ENCODE results near the gene ANKRD45.
"Not testable (repeated sequence)": the region's sequence is repeated elsewhere in the genome, so short reads cannot be mapped to it uniquely, and the experiment has no call there.

Gene ANKRD45, protein sequence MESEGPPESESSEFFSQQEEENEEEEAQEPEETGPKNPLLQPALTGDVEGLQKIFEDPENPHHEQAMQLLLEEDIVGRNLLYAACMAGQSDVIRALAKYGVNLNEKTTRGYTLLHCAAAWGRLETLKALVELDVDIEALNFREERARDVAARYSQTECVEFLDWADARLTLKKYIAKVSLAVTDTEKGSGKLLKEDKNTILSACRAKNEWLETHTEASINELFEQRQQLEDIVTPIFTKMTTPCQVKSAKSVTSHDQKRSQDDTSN

DNA sequence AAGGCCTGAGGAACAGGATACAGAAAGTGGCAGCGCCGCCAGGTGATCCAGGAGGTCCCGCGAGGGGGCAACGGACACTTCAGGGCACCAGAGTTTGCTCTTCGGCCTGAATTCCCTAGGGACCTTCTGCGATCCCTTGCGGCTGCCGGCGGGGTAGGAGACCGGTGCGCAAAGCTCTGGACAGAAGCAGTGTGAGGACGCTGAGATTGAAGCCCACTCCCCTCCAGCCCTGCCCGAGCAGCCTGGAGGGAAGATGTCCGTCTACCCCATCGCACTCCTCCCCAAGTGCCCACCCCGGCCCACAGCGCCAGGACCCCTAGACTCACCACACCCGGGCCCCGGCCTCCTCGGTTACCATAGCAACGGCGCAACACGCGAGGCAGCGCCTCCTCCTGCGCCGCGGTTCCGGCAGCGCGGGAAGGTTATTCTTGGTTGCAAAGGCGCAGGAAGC lies at the start of gene ANKRD45:
Gene ANKRD45, minus strand, starts transcription at position 361 of the 451 bp plus-strand sequence. CDS start 10,433 bp downstream, outside the sequence.
- peak; percentile 33 to 96 (median 66) for DNase-seq
- intact Hi-C loops (cut with DNase I): no loop called here

DNA sequence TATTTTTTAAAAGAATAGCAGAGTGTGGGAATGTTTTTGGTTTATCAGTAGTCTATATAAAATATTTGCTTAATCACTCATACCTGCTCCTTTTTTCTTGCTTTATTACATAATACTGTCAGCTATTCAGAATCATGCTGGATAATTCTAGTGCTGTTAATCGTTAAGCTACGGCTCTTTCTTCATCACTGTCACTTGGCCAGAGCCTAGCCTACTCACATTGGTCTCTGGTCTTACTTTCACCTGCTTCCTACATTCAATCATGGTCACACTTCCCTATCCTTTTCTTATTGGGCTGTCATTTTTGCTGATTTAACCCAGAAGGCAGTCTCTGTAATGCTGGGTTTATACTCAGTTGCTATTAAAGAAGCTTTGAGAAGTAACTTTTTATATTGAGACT lies 47.6 kb upstream of the ANKRD45 start:
- intact Hi-C loops (cut with DNase I): loop anchor here (5.0 kb wide), 1 partner anchor 240 kb away; the partner anchor contains the start of gene PRDX6
- no peak for DNase-seq

DNA sequence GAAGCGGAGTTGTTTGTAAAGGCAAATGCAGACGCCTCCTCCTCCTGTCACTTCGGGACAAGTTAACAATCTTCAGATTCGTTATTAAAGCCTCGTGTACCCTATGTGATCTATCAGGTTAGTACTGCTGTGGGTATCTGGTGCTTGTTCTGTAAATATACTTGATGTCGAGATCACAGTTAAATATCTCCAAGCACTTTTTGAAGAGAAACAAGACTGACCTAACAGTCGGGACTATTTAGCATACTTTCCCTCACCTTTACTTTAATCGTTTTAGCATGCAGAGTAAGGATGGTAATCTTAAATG lies 45.8 kb upstream of the ANKRD45 start:
- no peak for DNase-seq
- intact Hi-C loops (cut with DNase I): loop anchor here (5.0 kb wide), 1 partner anchor 238 kb away; the partner anchor contains the start of gene PRDX6

DNA sequence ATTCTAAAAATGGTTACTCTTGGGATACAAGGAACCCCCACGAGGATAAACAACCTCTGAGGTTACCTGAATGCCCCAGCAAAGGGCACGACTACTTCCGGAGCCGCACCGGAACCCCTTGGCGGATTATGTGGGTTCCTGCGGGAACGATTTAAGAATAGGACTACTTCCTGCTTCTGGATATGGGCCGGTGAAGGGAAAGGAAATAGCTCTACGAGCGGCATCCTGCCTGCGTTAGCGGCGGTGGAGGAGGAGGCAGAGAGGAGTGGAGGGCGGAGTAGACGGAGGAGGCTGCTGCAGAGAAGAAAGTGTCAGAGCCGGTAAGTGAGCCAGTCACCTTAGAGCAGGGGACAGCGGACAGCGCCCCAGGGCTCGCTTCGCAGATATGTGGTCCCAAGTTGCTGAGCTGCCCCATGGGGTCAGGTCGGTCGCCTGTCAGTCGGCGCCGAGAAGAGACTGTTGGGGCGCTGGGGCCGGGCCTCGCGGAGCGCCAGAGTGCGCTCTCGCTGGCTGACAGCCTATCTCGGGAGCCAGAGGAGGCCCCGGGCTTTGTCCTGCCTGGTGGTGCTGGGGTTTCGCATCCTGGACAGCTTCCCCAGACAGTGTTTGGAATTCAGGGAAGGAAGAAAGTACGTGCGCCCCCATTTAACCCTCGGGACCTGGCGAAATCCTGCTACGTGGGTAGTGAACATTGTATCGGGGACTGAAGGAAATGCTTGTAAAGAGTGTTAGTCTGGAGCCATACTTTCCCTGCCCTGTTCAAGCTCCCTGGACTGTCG lies 45.3 kb upstream of the ANKRD45 start, which contains the start of gene KLHL20:
Gene KLHL20, plus strand, starts transcription at position 223 of the 779 bp plus-strand sequence. CDS start 1,063 bp downstream, outside the sequence.
- intact Hi-C loops (cut with DNase I): loop anchor here (5.0 kb wide), 3 partner anchors 107 to 283 kb away; partner anchors contain the start of genes CENPL, DARS2 and PRDX6
- peak; percentile 63 to 96 (median 78) for DNase-seq

DNA sequence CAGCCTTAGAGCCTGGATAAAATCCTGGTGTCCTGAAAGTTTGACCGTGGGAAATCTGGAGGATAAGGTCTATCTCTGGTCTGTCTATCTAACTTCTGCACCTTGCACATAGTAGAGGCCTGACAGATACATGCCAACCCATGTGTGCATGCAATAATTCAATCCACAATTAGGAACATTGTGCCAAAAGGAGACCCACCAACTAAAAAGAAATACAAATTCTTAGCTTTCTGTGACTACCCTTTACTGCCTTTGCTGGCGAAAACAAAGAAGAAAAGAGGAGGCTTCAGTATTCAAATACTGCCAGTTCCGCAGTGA lies 44.7 kb upstream of the ANKRD45 start:
- intact Hi-C loops (cut with DNase I): loop anchor here (5.0 kb wide), 2 partner anchors 108 to 282 kb away; partner anchors contain the start of genes CENPL and DARS2
- DNase-seq: no peak

DNA sequence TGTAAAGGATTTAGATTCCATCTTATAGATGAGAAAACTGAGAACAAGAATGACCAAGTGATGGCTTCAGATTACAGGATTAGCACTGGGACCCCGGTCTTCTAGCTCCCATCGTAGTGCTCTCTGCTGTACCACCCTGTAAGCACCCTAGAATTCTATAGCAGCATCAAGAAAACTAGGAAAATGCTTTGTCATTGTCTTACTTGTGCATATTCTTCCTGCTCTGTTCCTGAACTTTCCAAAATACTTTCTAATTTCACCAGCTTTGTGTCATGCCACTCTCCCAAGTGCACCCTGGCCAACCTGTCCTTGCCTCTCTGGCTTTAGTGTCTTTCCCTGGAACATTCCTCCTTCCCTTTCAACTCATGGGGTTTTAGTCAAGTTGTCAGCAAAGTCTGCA lies 39.1 kb upstream of the ANKRD45 start:
- DNase-seq: no peak
- intact Hi-C loops (cut with DNase I): no loop called here

DNA sequence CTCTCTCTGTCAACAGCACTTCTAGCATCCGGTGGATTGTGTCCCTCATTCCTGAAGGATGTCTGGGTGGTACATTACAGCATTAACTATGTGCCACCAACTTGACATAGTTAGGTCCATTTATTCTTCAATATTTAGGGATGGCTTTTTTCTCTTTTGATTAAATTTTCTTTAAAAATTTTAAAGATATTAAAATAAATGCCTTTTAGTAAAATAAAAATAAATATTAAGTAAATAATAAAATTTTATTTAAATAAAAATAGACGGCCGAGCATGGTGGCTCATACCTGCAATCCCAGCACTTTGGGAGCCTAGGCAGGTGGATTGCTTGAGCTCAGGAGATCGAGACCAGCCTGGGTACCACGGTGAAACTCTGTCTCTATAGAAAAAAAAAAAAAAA lies 35.5 kb upstream of the ANKRD45 start:
- intact Hi-C loops (cut with DNase I): no loop called here
- no peak for DNase-seq

DNA sequence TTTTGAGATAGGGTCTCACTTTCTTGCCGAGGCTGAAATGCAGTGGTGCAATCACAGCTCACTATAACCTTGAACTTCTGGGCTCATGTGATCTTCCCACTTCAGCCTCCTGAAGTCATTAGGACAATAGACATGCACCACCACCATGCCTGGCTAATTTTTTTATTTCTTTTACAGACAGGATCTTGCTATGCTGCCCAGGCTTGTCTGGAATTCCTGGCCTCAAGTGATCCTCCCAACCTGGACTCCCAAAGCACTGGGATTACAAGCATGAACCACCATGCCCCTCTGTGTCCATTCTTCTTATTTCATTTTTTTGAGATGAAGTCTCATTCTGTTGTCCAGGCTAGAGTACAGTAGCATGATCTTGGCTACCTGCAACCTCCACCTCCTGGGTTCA lies 33.1 kb upstream of the ANKRD45 start:
- DNase-seq: no peak
- intact Hi-C loops (cut with DNase I): no loop called here

DNA sequence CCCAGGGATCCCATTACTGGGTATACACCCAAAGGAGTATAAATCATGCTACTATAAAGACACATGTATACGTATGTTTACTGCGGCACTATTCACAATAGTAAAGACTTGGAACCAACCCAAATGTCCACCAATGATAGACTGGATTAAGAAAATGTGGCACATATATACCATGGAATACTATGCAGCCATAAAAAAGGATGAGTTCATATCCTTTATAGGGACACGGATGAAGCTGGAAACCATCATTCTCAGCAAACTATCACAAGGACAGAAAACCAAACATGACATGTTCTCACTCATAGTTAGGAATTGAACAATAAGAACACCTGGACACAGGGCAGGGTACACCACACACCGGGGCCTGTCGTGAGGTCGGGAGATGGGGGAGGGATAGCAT lies 31.6 kb upstream of the ANKRD45 start:
- DNase-seq; intact Hi-C loops (cut with DNase I): not testable (repeated sequence)

DNA sequence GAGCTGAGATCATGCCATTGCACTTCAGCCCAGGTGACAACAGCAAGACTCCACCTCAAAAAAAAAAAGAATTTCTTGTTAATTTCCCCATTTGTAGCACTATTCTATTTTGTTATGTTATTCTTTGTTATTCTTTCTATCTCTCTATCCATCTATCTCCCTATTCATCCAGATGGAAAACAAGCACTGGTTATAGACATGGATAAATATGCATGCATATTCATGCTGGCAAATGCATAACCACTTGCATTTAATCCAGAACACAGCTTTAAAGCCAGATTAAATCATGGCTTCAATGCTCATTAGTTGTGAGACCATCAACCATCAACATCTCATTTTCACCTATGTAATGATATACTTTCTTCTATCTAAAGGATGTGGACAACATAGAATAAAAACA lies 23.6 kb upstream of the ANKRD45 start:
- no peak for DNase-seq
- intact Hi-C loops (cut with DNase I): no loop called here

DNA sequence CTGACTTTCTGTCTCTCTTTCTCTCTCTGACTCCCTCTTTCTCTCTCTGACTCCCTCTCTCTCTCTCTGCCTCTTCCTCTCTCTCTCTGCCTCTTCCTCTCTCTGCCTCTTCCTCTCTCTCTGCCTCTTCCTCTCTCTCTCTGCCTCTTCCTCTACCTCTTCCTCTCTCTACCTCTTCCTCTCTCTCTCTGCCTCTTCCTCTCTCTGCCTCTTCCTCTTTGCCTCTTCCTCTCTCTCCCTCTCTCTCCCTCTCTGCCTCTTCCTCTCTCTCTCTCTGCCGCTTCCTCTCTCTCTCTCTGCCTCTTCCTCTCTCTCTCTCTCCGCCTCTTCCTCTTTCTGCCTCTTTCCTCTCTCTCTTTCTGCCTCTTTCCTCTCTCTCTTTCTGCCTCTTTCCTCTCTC lies 18.6 kb upstream of the ANKRD45 start:
- intact Hi-C loops (cut with DNase I): no loop called here
- no peak for DNase-seq

DNA sequence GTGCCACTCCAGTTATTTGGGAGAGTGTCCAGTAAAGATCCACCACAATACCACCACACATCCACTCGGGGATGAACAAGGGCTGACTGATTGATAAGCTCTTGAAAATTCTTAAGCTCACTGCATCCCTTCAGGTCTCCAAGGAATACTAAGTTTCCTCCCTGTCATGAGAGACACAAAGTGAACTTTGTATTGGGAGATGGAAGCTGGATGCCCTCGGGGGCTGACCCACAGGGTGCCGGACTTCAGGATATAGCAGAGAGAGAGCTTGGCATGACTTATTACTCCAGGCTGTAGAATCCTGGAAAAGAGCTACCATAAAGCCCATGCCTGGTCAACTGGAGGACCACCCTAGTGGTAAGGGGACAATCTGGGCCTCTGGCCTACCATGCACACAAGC lies 15.5 kb upstream of the ANKRD45 start:
- intact Hi-C loops (cut with DNase I): not testable (repeated sequence)

DNA sequence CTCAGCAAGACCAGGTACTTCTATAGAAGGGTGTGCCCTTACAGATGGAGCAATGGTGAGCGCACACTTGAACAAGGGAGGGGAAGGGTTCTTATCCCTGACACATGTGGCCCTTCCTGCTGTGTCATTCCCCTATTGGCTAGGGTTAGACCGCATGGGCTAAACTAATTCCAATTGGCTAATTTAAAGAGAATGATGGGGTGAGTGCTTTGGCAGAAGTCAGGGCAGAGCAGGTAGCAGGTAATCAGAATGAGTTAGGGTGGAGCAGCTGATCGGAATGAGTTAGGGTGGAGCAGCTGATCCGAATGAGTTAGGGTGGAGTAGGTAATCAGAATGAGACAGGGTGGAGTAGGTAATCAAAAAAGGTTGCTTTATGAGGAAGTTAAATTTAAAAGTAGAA lies 14.2 kb upstream of the ANKRD45 start:
- DNase-seq; intact Hi-C loops (cut with DNase I): not testable (repeated sequence)

More for the DNA sequence above, 15.5 kb upstream of the ANKRD45 start:
- not testable (repeated sequence) for DNase-seq

DNA sequence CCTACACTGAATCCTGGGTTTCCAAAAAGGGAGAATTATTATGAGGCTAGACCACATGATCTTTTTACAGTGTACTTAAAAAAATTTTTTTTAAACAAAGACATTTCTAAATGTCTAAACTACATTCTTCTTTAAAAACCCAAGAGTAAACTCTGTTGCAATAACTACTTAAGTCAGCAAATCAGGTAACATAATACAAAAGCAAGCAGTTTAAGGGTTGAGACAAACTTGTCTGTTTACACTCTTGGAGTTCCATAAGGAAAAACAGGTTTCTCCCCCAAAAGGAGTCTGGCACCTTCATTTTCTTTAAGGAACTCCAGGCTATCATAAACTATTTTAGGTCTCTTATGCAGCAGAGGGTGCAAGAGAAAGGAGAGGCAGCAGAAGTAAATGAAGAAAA lies 12.5 kb upstream of the ANKRD45 start:
- intact Hi-C loops (cut with DNase I): no loop called here
- no peak for DNase-seq

DNA sequence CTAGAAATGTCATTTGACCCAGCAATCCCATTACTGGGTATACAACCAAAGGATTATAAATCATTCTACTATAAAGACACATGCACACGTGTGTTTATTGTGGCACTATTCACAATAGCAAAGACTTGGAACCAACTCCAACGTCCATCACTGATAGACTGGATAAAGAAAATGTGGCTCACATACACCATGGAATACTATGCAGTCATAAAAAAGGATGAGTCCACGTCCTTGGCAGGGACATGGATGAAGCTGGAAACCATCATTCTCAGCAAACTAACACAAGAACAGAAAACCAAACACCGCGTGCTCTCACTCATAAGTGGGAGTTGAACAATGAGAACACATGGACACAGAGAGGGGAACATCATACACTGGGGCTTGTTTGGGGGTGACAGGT lies 10.5 kb upstream of the ANKRD45 start:
- intact Hi-C loops (cut with DNase I); DNase-seq: not testable (repeated sequence)

DNA sequence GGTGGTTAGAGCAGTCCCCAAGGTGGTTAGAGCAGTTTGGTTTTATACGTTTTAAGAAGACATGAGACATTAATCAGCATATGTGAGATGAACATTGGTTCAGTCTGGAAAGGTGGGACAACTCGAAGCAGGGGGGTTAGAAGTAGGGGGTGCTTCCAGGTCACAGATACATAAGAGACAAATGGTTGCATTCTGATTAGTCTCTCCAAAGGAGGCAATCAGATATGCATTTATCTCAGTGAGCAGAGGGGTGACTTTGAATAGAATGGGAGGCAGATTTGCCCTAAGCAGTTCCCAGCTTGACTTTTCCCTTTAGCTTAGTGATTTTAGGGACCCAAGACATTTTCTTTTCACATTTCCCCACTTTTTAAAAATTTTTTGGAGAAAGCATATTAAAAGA lies 4.8 kb upstream of the ANKRD45 start:
- intact Hi-C loops (cut with DNase I): not testable (repeated sequence)

DNA sequence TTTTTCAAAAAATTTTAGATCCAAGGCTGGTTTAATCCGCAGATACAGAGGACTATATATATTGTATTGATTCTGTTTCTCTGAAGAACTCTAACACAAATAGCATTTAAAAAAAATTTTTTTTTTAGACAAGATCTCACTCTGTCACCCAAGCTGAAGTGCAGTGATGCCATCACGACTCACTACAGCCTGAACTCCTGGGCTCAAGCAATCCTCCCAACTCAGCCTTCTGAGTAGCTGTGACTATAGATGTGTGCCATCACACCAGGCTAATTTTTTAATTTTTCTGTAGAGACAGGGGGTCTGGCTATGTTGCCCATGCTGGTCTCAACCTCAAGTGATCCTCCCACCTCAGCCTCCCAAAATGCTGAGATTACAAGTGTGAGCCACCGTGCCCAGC lies 3.0 kb downstream of the ANKRD45 start:
- no peak for DNase-seq
- intact Hi-C loops (cut with DNase I): no loop called here

More for the DNA sequence above, 4.8 kb upstream of the ANKRD45 start:
- not testable (repeated sequence) for DNase-seq

DNA sequence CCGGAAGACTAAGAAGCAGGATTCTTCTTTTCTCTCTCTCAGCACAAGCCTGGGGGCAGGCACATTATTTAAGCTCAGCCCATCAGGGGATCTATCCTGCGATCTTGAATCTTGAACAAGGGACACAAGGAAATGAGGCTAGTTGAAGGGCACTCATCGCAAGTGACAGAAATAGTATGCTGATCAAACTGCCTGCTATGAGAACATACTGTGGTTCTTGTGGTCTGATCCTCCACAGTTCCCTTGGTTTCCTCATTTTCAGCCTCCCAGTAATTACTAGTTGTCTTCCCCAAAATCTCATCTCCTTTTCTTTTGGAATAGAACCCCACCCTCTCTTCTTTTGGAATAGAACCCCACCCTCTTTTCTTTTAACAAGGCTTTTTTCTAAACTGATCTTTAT lies 6.5 kb downstream of the ANKRD45 start:
- DNase-seq: no peak
- intact Hi-C loops (cut with DNase I): no loop called here

DNA sequence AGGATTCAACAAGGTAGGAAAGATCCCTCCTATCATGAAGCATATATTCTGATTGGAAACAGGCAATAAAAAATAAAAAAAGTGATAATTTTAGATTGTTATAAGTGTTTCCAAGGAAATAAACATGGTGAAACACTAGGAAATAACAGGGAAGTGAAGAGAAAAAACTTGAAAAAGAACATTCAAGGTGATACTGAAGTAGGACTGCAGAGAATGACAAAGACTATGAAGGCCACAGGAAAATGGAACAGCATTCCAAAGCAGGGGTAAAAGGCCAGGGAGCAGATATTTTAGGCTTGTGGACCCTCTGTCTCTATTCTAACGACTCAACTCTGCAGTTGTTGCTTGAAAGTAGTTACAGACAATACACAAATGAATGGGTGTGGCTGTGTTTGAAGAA lies 7.9 kb downstream of the ANKRD45 start:
- no peak for DNase-seq
- intact Hi-C loops (cut with DNase I): no loop called here

DNA sequence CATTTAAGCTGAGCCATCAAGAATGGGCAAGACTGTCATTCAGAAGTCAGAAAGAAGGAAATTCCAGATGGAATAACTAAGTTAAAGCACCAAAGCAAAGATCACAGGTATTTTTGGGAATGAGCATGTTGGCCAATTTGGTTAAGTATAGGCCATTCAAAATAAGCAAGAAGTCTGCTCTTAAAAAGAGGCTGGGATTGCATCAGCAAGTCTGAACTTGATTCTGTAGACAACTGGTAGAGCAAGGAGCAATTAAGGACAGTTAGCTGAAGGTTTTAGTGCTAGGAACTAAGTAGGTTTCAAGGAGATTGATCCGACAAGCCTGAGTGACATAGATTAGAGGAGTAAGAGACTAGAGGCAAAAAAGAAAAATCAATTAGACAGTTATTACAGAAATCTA lies 8.4 kb downstream of the ANKRD45 start:
- DNase-seq: no peak
- intact Hi-C loops (cut with DNase I): no loop called here

DNA sequence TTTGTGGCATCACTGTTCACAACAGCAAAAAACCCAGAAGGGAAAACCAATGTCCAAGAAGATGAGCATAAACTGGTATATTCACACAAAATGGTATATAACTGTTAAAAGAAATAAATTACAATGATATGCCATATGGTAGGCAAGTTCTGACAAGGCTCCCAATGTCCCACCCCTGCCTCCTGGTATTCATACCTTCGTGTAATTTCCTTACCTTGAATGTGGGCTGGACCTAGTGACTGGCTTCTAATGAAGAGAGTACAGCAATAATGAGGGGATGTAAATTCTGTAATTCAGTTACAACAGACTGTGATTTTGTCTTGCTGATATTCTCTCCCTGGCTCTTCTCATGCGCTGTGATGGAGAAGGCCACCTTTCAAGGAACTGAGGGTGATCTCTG lies 9.3 kb downstream of the ANKRD45 start:
- intact Hi-C loops (cut with DNase I): no loop called here
- no peak for DNase-seq

Data from posterior cingulate gyrus (tissue), 11 donors.